Medulla oblongata (tissue), 1 donor: ENCODE results near the gene PLVAP.
A peak's percentile ranks its signal among the peaks of the same experiment; 100 is the strongest.

Experiments
- DNase-seq: peaks from one replicate; pipeline ENCODE4 v3.0.0-alpha.2; 2015; ENCODE audit errors: extremely low spot score

Gene PLVAP

GRCh38 chr19:17302391-17303166 is 74.6 kb downstream of the PLVAP start:
- DNase-seq: peak; percentile 27
